ENCODE results near the gene ASCC1.
"Not testable (repeated sequence)": the region's sequence is repeated elsewhere in the genome, so short reads cannot be mapped to it uniquely, and the experiment has no call there.

The ASCC1 gene

GRCh38 chr10:72248468-72249151 lies 32.5 kb upstream of the ASCC1 start:
- peak; percentile 23 for DNase-seq (ENCODE audit: low spot score)

DNA sequence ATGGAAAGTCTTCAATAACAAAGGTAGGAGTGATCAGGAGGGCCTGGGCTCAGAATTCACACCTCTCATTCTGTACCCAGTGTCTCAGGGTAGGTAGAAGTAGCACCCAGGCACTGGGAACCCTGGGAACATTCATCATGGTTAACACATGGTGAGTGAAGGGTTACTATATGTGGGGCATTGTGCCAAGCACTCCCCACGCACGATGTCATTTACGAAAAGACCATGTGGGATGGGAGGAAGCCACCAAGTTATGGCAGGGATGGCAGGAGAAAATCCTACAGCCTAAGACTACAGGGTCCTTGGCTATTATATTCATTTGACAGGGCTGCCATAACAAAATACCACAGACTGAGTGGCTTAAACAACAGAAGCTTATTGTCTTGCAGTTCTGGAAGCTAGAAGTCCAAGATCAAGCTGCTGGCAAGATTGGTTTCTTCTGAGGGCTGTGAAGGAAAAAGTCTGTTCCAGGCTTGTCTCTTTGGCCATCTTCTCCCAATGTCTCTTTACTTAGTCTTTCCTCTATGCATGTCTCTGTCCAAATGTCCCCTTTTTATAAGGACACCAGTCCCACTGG lies 30.0 kb upstream of the ASCC1 start:
- no peak for DNase-seq (ENCODE audit: low spot score)

GRCh38 chr10:72244573-72245038 lies 28.5 kb upstream of the ASCC1 start:
- DNase-seq (ENCODE audit: low spot score) = no peak

DNA sequence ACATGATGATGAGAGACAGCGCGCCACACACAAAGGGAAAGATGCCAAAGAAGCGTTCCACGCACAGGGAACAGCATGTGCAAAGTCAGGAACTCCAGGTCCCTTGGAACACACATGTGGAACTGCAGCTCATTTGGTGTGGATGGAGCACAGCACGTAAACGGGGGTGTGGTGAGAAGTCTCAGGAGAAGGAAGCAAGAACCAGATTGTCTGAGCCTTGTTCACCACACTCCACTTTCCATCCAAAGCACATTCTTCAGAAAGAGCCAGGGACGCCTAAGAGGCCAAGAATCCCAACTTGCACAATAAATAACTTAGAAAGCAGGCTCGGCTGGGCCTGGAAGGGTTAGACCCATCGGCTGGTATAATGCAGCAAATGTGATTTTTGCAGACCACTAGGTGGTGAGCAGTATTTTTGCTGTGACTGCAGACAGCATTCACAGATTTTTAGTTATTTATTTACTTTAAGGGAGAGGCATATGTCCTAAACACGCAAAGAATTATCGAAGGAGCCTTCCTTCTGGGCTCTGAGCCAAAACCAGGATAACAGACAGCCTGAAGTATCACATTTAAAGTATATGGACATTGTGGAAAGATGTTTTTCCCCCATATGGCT lies 27.9 kb upstream of the ASCC1 start:
- peak; percentile 92 for DNase-seq (ENCODE audit: low spot score)

GRCh38 chr10:72242675-72243074 lies 26.6 kb upstream of the ASCC1 start:
- DNase-seq (ENCODE audit: low spot score) = peak; percentile 20

DNA sequence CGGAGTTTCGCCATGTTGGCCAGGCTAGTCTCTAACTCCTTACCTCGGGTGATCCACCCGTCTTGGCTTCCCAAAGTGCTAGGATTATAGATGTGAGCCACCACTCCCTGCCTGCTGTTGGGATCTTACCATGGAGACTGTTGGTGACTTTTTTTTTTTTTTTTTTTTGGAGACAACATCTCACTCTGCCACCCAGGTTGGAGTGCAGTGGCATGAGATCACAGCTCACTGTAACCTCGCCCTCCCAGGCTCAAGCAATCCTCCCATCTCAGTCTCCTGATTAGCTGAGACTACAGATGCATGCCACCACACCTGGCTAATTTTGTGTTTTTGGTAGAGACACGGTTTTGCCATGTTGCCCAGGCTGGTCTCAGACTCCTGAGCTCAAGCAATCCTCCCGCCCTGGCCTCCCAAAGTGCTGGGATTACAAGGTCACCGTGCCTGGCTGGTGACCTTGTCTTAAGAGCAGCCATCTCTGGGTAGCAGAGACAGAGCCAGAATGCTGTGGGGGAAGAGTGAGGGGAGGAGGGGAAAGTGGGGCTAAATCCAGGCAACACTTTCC lies 25.7 kb upstream of the ASCC1 start:
- no peak for DNase-seq (ENCODE audit: low spot score)

DNA sequence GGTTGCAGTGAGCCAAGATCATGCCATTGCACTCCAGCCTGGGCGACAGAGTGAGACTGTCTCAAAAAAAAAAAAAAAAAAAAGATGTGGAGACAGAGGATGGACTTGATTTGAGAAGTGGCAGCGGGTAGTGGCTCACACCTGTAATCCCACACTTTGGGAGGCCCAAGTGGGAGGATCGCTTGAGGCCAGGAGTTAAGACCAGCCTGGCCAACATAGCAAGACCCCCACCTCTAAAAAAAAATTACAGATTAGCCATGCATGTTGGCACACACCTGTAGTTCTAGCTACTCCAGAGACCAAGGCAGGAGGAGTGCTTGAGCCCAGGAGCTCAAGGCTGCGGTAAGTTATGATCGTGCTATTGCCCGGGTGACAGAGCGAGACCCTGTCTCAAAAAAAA lies 24.3 kb upstream of the ASCC1 start:
- DNase-seq (ENCODE audit: low spot score) = no peak

GRCh38 chr10:72239409-72239808 lies 23.3 kb upstream of the ASCC1 start:
- DNase-seq (ENCODE audit: low spot score) = no peak

DNA sequence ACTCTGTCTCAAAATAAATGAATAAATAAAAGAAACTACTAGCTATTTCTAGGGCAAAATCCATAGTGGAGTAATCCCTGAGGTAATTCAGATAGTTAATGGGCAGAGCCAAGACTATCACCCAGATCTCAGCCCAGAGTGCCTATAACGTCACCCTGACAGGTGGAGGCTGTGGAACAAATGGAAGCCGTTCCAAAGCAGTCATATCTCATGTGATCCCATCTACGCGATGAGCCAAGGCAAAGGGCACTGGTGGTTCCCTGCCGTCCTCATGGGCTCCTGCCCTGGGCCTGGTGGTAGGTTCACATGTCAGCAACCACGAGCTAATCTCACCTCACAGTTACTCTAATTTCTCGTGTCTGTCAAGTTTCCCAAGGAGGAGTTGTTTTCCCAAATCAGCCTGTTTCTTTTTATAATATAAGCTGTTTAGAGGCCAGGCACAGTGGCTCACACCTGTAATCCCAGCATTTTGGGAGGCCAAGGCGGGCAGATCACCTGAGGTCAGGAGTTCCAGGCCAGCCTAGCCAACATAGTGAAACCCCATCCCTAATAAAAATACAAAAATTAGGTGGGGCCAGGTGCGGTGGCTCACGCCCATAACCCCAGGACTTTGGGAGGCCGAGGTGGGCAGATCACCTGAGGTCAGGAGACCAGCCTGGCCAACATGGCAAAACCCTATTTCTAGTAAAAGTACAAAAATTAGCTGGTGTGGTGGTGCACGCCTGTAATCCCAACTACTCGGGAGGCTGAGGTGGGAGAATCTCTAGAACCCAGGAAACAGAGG lies 22.5 kb upstream of the ASCC1 start:
- DNase-seq (ENCODE audit: low spot score) = no peak

GRCh38 chr10:72235544-72236279 lies 19.6 kb upstream of the ASCC1 start:
- DNase-seq (ENCODE audit: low spot score) = no peak

DNA sequence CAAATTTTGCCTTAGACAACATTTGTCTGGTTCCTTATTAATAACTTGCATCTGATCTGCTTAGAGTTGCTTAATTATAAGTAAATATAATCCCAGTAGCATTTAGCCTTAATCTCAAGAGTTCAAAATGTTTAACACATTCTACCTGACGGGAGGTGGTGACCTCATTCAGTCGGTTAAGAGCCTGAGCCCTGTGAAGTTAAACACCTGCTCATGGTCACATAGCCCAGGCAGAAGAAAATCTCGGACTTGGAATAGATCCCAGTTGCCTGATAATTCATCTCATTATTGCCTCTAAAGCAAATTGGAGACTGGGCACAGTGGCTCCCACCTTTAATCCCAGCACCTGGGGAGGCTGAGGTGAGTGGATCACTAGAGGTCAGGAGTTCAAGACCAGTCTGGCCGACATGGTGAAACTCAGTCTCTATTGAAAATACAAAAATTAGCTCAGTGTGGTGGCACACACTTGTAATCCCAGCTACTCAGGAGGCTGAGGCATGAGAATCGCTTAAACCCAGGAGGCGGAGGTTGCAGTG lies 18.6 kb upstream of the ASCC1 start:
- no peak for DNase-seq (ENCODE audit: low spot score)

- DNase-seq (ENCODE audit: low spot score) = no peak
Measured at GRCh38 chr10:72233621-72234020, 17.5 kb upstream of the ASCC1 start.

DNA sequence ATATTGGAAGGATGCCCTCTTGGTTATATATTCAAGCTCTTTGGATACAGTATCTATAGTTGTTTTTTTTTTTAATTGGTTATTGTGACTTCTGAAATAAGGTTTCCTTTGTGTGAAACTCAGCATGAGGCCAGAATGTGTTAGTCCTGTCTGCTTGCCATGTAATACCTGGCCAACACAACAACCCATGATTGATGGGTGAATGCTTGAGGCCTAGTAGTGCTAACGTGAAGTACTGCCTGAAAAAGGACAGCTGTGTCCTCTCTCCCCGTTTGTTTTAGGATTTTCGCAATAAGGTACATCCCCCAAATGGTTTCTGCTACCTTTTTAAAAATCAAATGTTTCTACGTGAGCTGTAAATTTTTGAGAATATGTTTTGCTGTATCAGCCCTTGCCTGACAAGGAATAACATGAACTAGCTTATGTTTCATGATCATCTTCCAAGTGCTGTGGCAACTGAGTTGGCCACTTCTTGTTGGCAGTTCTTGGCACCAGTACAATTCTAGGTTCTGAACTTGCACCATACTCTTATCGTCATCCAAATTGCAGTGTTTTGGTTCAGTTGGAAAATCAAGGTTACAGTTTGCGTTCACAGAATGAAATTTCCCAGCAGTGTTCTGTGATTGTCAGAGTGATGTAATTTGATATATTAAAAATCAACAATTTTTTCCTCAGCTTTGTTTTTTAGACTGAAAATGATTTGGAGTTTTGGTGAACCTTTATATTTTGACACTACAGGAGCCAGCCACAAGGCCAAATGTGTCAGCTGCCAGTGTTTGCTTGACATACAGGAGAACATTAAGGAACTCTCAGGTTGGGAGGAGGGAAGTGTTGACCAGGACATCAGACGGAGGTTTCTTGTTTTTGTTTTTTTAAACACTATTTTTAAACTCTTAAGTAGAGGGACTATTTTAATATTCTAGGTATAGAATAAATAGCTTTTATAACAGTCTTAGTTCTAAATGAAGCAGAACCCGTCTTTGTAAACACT lies 13.5 kb upstream of the ASCC1 start:
- DNase-seq (ENCODE audit: low spot score) = no peak

DNA sequence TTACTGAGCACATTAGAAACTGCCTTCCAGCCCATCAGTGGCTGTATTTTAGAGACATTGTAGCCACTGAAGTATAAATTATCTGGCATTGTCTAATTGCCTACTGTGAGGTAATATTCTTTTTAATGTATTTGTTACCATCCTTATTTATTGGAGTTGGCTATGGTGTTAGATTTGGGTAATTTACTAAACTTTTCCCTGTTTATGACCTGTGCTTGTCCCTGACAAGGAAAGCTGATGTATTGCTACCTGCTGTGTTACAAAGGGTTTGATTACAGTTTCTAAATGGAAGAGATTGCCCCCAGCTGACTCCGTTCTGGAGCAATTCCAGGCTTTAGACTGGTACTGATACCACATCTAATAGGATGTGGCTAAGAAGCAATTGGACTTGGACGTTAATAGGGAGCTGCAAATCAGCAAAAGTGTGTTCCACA lies 12.3 kb upstream of the ASCC1 start:
- no peak for DNase-seq (ENCODE audit: low spot score)

DNA sequence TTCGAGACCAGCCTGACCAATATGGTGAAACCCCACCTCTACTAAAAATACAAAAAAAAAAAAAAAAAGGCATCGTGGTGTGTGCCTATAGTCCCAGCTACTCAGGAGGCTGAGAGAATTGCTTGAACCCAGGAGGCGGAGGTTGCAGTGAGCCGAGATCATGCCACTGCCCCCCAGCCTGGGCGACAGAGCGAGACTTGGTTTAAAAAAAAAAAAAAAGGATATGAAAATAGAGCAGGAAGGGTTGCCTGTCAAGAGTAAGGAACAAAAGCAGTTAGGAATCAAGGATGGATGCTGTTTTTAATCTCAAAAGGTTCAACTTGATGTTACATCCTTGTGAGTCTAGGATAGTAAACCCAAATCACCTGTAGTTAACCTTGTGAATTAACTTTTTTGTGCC lies 11.8 kb upstream of the ASCC1 start:
- DNase-seq (ENCODE audit: low spot score) = no peak

DNA sequence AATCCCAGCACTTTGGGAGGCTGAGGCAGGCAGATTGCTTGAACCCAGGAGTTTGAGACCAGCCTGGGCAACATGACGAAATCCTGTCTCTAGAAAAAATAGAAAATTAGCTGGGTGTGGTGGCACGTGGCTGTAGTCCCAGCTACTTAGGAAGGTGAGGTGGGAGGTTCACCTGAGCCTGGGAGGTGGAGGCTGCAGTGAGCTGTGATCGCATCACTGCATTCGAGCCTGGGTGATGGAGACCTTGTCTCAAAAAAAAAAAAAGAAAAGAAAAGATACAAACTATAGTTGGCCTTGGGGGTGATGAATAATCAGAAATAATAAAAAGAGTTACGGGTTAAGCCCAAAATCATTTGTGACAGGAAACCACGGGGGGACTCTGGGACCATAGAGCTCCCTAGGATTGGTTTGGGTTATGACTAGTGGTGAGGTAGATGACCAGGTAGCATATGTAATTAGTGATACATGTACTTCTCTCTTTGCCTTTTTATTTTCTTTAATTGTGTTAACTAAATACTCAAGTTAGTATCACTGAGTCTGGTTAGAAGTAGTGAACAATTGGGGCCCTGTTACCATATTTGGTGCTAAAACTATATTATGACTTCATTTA lies 10.4 kb upstream of the ASCC1 start:
- DNase-seq (ENCODE audit: low spot score) = no peak

- not testable (repeated sequence) for DNase-seq (ENCODE audit: low spot score)
Measured at GRCh38 chr10:72224191-72224590, 8.1 kb upstream of the ASCC1 start.

GRCh38 chr10:72223743-72224101 lies 7.6 kb upstream of the ASCC1 start:
- no peak for DNase-seq (ENCODE audit: low spot score)

GRCh38 chr10:72221278-72221677 lies 5.2 kb upstream of the ASCC1 start:
- no peak for DNase-seq (ENCODE audit: low spot score)

GRCh38 chr10:72220637-72221036 lies 4.6 kb upstream of the ASCC1 start:
- no peak for DNase-seq (ENCODE audit: low spot score)
